SK-N-SH treated with all-trans-retinoic acid at 6 μM for 48 hours (cell line): ENCODE measurements around the gene DCAF6.

Experiments used
- ARNTL ChIP-seq: fragments of 450-650 bp; formaldehyde crosslinking; IDR thresholded peaks from 2 replicates; pipeline ENCODE4 v1.5.0; 2020; ENCODE audit warnings: low read depth, mild to moderate bottlenecking, moderate library complexity, borderline replicate concordance
- CREB5 ChIP-seq: fragments of 250-450 bp; sonication (Bioruptor Pico); IDR thresholded peaks from 2 replicates; pipeline ENCODE4 v1.5.1; 2020; ENCODE audit warnings: low read depth, mild to moderate bottlenecking, moderate library complexity
- CSRNP3 ChIP-seq: fragments of 250-450 bp; sonication (Bioruptor Pico); IDR thresholded peaks from 2 replicates; pipeline ENCODE4 v1.5.1; 2021; ENCODE audit warnings: mild to moderate bottlenecking, moderate library complexity
- GLIS3 ChIP-seq: fragments of 250-450 bp; sonication (Bioruptor Pico); IDR thresholded peaks from 2 replicates; pipeline ENCODE4 v1.5.0; 2020; ENCODE audit warnings: mild to moderate bottlenecking, moderate library complexity
- PATZ1 ChIP-seq: fragments of 250-450 bp; sonication (Bioruptor Pico); IDR thresholded peaks from 2 replicates; pipeline ENCODE4 v1.8.0; 2020; ENCODE audit warnings: mild to moderate bottlenecking, moderate library complexity, borderline replicate concordance
- RARB ChIP-seq: fragments of 250-450 bp; sonication (Bioruptor Pico); IDR thresholded peaks from 2 replicates; pipeline ENCODE4 v1.8.0; 2021; ENCODE audit warnings: mild to moderate bottlenecking, moderate library complexity
- SNAI2 ChIP-seq: fragments of 250-450 bp; sonication (Bioruptor Pico); IDR thresholded peaks from 2 replicates; pipeline ENCODE4 v1.5.0; 2020; ENCODE audit warnings: mild to moderate bottlenecking, moderate library complexity
- TCF4 ChIP-seq: fragments of 250-450 bp; sonication (Bioruptor Pico); IDR thresholded peaks from 2 replicates; pipeline ENCODE4 v1.8.0; 2021; ENCODE audit warnings: mild to moderate bottlenecking, moderate library complexity, borderline replicate concordance
- ZFP3 ChIP-seq: fragments of 250-450 bp; sonication (Bioruptor Pico); IDR thresholded peaks from 2 replicates; pipeline ENCODE4 v1.5.0; 2020; ENCODE audit warnings: mild to moderate bottlenecking, moderate library complexity
- ZNF8 ChIP-seq: fragments of 450-650 bp; formaldehyde crosslinking; IDR thresholded peaks from 2 replicates; pipeline ENCODE4 v1.5.0; 2020; ENCODE audit warnings: mild to moderate bottlenecking, moderate library complexity

- TF ChIP-seq TCF4 (CRISPR knock-in tag) (no peak), CREB5 (CRISPR knock-in tag) (no peak), GLIS3 (no peak), ARNTL (CRISPR knock-in tag) (no peak), SNAI2 (CRISPR knock-in tag) (no peak), ZNF8 (CRISPR knock-in tag) (no peak), CSRNP3 (CRISPR knock-in tag) (no peak), ZFP3 (CRISPR knock-in tag) (no peak), RARB (CRISPR knock-in tag) (no peak), PATZ1 (CRISPR knock-in tag) (no peak)
These were observed 113.8 kb downstream of the DCAF6 start for GRCh38 chr1:168050307-168050706.
